Left kidney (tissue), 2 donors: ENCODE data around the gene FAF2. TPM values are rescaled to one million over a fixed set of nuclear protein-coding genes. Genes with fewer than 3 reads are reported as not detected.
"Not testable (repeated sequence)": the region's sequence is repeated elsewhere in the genome, so short reads cannot be mapped to it uniquely, and the experiment has no call there.

ENCODE experiments used
- DNase-seq: peaks from one replicate; pipeline ENCODE4 v3.0.0-alpha.2; 2013
- polyA plus RNA-seq: library from polyadenylated mRNA; unstranded; fragments of 120-200 nt; gene quantifications from one replicate; pipeline ENCODE4 v1.2.1, GENCODE V29; 2013; ENCODE audit not compliant: insufficient read length

FAF2 gene
- polyA plus RNA-seq, 1 donor = 56.6 TPM

DNA sequence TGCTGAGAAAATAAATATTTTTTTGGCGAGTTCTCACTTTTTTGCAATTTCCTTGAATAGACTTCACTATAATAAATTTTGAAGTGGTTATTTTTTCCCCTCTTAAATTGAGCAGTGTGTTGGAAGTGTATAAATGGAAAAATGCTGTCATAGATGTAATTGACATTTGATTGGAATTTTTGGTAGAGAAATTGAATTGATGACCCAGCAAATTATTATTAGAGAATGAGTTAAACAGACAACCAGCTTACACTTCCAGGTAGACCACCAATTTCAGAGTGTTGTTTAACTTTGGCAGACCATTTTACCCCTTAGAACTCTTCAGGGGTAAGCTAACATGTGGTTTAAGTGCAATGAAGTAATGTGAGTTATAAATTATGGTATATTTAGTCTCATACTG, 1.9 kb downstream of the FAF2 start:
- DNase-seq = no peak

GRCh38 chr5:176454724-176455394, 6.7 kb downstream of the FAF2 start:
- DNase-seq = no peak

DNA sequence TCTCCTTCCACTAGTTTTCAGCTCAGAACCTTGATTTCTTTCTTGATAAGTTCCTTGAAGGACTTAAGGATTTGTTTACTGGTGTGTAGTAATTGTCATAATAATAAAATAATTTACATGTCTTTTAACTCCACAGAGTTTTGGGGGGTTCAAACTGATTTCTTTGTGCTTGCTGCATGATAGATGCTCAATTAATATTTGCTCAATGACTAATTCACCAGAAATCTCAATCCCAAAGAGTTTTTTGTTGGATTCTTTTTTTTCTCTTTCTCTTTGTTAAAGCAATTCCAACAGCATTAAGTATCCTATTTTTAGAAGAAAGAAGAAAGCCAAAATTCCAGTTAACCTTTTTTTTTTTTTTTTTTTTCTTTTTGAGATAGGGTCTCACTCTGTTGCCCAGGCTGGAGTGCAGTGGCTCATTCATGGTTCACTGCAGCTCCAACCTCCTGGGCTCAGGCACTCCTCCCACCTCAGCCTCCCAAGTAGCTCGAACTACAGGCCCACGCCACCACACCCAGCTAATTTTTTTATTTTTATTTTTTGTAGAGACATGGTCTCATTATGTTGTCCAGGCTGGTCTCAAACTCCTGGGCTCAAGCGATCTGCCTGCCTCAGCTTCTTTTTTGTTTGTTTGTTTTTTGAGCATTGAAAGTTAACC, 10.8 kb downstream of the FAF2 start:
- no peak for DNase-seq

DNA sequence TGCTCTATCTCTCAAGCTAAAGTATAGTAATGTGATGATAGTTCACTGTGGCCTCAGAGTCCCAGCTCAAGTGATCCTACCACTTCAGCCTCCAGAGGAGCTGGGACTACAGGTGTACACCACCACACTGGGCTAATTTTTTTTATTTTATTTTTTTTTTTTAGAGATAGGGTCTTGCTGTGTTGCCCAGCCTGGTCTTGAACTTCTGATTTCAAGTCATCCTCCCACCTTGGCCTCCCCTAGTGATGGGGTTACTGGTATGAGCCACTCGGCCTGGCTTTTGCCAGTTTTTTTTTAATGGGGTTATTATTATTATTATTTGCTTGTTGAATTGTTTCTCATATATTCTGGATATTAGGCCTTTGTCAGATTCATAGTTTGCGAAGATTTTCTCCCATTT, 13.2 kb downstream of the FAF2 start:
- DNase-seq = no peak

DNA sequence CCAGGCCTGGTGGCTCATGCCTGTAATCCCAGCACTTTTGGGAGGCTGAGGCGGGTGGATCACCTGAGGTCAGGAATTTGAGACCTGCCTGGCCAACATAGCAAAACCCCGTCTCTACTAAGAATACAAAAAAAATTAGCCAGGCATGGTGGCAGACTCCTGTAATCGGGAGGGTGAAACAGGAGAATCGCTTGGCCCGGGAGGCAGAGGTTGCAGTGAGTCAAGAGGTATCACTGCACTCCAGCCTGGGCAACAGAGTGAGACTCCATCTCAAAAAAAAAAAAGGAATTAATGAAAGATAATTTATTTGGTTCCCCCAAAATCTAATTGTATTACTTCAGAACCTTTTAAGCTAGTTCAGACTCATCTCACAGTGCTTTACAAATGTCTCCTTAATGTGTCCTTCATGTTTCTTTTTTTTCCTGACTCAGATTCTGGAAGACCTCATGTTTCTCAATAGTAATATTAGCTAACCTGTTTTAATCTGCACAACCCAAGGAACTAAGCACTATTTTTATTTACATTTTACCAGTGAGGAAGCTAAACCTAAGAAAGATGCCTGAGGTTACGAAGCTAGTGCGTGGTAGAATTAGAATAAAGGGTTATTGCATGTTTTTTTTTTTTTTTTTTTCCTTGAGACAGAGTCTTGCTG, 15.1 kb downstream of the FAF2 start:
- no peak for DNase-seq

DNA sequence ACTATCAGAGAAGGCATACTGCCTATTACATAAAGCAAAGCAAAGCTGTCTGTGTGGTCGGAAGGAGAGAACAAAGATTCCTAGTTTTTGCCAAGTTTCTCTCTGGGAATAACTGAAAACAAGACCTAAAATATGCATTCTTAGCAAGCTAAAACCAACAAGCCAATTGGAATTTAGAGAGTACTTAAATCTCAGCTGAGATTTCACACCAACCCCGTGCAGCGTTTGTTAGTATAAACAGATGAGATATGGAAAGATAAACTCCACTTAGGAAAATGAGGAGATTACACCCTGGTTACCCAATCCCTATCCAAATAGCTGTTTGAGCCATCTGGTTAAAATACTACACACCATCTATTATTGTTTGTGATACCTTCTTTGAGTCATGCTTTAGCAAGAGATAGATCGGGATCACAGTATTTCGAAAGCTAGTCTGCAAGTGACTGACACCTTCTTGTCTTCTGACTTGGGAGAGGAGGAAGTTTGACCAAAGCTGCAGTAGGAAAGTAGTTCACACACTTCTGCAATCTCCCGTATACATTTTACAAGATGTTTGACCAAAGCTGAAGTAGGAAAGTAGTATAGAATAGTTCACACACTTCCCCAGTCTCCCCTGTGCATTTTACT, 18.2 kb downstream of the FAF2 start:
- no peak for DNase-seq

- DNase-seq = no peak
These were observed 21.1 kb downstream of the FAF2 start for GRCh38 chr5:176469296-176469695.

DNA sequence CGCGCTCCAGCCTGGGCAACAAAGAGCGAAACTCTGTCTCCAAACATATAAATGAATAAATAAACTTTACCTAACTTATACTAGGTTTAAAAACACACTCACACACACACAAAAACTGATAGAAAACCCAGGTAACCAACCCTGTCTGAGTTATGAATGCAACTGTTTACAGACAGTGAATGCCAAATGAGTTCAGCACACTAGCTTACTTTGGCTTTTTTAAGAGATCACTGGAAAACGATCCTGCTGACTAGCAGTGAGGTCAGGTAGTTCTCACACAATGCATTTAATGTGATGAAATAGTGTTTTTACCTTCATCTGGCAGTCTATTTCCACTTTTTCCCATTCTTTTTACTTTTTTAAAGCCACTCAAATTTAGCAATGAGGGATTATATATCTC, 22.4 kb downstream of the FAF2 start:
- DNase-seq = no peak

- DNase-seq = no peak
These were observed 22.9 kb downstream of the FAF2 start for GRCh38 chr5:176471098-176471497.

- DNase-seq = no peak
These were observed 25.3 kb downstream of the FAF2 start for GRCh38 chr5:176473335-176474006.

DNA sequence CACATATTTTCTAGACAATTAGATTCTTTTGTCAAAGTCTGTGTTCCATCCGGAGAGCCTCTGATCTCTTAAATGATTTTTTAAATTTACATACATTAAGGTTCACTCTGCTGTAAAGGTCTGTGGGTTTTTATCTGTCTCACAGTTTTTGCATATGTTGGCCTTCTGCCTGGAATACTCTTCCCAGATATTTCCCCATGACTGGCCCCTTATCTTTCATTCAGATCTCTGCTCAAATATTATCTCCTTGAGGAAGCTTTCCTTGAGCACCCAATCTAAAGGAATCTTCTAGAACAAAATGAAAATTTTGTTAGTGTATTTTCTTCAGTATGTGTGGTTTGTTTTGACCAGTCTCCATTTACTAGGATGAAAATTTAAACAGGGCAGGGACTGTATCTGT, 26.3 kb downstream of the FAF2 start:
- no peak for DNase-seq

DNA sequence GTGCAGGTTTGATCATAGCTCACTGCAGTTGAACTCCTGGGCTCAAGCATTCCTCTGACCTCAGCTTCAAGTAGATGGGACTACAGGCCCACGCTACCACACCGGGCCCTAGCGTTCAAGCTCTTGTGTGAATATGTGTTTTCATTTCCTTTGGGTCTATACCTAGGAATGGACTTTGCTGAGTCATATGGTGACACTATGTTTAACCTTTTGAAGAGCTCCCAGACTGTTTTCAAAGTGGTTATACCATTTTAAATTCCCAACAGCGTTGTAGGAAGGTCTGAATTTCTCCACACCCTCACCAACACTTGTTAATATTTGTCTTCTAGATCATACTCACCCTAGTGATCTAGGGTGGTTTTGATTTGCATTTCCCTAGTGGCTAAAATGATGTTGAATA, 33.5 kb downstream of the FAF2 start:
- DNase-seq = no peak

DNA sequence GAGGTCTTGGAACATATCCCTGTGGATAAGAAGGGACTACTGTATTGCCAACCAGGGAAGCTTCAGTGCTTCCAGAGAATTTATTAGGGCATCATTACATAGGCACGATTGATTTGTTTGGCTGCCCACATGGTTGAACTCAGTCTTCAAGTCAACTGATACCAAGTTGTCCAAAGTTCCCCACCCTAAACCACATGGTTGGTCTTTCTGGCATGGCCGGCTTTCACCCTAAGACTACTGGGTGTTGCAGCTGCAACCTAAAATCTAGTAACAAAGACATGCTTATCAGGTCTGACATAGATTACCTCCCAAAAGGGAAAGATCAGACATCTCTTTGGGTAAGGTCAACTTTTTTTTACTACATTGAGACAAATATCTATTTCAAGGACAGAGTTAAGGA, 37.0 kb downstream of the FAF2 start:
- DNase-seq = no peak

DNA sequence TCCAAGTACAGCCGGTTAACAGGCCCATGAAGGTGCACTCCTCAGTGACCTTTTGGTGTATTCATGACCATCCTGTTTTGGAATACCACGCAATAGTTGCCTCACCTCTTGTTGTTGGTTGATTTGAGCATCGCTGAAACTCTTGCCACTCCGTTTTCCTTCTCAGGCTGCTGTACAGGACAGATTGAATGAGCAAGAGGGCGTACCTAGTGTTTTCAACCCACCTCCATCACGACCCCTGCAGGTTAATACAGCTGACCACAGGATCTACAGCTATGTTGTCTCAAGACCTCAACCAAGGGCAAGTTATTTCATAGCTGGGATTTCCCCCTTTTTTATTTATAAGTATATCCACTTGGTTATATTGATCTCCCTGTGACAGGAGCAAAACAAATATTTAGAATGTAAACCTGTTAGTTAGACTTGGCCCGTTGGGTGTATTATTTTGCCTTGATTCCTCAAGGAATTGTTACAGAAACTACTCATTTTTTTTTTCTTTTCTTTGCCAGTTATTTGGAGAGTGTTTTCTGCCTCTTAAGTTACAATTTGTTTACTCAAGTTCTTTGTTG, 38.1 kb downstream of the FAF2 start:
- no peak for DNase-seq

DNA sequence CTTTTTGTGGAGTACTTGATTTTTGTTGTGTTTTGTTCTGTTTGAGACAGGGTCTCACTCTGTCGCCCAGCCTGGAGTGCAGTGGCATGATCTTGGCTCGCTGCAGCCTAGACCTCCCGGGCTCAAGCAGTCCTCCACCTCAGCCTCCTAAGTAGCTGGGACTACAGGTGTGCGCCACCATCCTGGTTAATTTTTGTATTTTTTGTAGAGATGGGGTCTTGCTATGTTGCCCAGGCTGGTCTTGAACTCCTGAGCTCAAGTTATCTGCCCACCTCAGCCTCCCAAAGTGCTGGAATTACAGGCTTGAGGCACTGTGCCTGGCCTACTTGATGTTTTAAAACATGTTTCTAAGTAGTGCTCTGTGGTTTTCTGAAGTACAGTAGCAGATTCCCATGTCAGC, 39.0 kb downstream of the FAF2 start:
- DNase-seq = not testable (repeated sequence)

DNA sequence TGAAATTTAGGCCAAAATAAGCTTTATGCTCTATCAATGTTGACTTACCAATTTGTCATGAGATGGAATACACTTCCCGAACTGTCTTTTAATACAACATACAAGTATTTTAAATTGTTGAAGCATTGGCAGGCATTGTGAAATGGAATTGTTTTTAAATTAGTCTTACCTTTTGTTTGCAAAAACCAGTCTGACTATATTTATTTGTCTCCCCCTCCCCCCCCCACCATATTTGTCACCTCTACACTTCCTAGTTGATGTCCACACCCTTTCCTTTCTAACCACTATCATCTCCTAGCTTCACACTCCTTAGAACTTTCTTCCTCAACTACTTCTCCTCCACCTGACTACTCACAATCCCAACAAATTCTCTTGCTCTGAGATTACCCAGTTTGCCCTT, 40.9 kb downstream of the FAF2 start:
- no peak for DNase-seq

GRCh38 chr5:176490301-176490700, 42.1 kb downstream of the FAF2 start:
- no peak for DNase-seq

DNA sequence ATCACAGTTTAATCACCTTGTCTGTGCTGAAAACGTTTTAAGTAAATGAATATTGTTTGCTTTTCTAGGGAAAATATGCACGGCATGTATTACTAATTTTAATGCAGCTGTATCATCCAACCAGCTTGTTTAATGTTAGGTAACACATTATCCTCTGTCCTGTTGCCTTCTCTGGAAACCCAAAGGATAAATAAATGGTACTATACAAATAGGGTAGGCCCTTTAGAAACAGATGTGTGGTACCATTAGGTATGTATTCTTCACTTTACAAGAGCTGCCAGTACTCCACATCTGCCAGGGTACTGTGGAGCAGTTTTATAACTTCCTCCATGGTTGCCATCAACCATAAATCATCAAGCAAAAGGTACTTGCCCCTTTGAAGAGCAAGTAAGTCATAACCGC, 42.9 kb downstream of the FAF2 start:
- no peak for DNase-seq

GRCh38 chr5:176491901-176492300, 43.7 kb downstream of the FAF2 start:
- no peak for DNase-seq

DNA sequence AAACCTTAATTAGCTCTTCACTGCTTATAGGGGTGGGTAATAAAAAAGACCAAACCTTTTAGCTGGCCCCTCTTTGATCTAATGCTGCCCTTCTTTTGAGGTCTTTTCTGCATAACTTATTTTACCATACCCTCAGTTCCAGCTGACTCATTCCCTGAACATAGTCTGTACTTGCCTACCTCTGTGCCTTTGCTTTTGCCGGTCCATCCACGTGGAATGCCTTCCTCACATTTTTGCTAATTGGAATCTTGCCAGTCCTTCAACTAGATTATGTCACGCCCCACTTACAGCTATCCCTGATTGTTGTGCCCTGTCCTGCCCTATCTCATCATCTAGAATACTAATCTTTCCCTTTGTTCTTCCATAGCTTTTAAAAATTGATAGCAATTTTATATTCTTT, 44.2 kb downstream of the FAF2 start:
- DNase-seq = no peak

GRCh38 chr5:176497852-176498251, 49.7 kb downstream of the FAF2 start:
- DNase-seq = no peak

DNA sequence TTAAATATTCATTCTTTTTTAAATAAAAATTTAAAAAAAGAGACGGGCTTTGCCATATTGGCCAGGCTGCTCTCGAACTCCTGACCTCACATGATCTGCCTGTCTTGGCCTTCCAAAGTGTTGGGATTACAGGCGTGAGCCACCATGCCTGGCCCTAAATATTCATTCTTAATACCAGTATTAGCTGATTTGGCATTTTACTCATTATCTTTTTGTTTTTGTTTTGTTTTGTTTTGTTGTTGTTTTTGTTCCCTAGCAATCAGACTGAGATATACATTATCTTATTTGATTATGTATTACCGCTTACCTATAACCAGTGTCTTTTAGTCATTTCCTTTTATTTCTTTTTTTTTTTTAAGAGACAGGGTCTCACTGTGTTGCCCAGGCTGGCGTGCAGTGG, 51.1 kb downstream of the FAF2 start:
- no peak for DNase-seq
